DOHH2 (cell line): ENCODE measurements around the gene POFUT2.

Experiments
- CTCF ChIP-seq: fragments of 200-600 bp; sonication (generic); IDR thresholded peaks from one replicate; pipeline ENCODE4 v1.5.1; 2014; ENCODE audit warnings: antibody characterized with exemption, mild to moderate bottlenecking, low read depth, low read length; ENCODE audit not compliant: poor library complexity, severe bottlenecking
- EZH2phosphoT487 ChIP-seq: fragments of 200-600 bp; sonication (generic); IDR thresholded peaks from 2 replicates; pipeline ENCODE4 v1.6.1; 2017; ENCODE audit warnings: borderline replicate concordance, mild to moderate bottlenecking, antibody characterized with exemption, low read length, moderate library complexity, mixed read lengths

GRCh38 chr21:45228656-45229240, 58.9 kb downstream of the POFUT2 start:
- TF ChIP-seq CTCF (no peak), EZH2phosphoT487 (no peak)
